Stimulated activated CD4-positive, alpha-beta T cell treated with anti-CD3 and anti-CD28 coated beads, Interleukin-15, amount 100 ng/mL, for 24 hours (primary cell): ENCODE measurements around the gene ABL1.
"Not testable (repeated sequence)": the region's sequence is repeated elsewhere in the genome, so short reads cannot be mapped to it uniquely, and the experiment has no call there.

Source experiments
- DNase-seq: peaks from one replicate; pipeline ENCODE4 v3.0.0-alpha.2; 2020

ABL1 gene

DNA sequence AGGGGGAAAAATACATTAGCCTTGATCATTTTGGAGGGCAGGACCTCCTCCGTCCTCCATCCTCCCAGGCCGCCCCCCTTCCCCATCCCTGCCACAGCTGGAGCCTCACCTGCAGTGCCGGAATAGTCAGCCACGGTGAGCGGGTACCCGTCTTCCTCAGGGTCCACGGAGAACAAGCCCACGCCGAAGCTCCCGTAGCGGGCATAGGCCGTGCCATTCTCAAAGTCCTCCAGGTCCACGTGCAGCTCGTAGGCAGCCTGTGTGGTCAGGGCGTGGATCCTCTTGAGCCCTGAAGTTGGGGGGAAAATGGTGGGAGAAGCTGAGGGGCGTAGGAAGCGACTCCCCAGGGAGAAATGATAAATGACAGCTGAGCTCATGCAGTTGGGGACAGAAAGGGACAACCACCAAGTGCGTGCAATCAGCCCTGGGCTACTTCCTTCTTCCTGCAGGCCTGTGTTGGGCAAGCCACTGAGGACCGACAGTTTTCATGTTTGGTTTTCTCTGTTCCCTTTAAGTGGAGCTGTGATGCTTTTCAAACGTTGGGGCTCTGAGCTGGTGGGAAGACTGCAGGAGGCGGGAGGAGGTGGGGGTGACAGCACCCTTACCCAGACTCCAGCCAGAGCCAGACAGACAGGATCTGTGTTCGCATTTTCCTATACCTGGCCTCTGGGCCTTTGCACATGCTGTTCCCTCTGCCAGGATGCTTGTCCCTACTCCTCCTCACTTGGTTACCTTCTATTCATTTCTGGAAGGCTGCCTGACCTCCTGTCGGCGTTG is 70.3 kb downstream of the ABL1 start:
- no peak for DNase-seq

DNA sequence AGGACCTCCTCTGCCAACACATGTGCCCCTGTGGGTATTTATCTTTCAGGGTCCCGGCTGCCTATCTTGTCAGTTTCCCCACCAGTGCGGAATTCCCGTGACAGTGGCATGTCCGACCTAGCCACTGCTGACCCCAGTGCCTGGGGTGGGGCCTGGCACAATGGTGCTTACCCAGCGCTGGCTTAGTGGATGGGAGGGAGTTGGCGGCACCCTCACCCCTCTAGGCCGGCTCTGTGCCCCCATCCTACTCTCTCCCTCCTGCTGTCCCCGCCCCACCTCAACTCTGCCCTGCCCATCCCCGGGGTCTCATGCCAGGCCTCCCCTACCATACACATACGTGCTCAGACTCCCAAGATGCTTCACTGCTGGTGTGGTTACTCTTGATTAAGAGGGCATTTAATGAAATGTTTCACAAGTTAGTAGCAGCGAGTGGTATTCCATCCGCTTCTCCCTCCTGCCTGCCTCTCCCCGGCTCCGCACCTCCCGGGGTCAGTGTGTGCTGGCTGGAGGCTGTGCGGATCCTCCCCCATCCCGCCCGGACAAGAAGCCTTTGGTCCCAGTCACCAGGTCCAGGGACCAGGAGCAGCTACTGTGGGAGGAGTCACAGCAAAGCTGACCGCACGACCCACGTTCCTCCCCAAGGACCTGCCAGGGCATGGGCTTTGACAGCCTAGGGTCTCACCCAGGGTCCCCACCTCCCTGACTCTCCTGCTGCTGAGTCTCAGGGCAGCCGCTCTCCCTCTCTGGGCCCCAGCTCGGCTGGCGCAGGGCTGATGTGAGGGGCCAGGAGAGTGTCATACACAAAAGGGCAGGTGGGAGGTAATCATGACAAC is 71.1 kb downstream of the ABL1 start:
- DNase-seq = no peak

DNA sequence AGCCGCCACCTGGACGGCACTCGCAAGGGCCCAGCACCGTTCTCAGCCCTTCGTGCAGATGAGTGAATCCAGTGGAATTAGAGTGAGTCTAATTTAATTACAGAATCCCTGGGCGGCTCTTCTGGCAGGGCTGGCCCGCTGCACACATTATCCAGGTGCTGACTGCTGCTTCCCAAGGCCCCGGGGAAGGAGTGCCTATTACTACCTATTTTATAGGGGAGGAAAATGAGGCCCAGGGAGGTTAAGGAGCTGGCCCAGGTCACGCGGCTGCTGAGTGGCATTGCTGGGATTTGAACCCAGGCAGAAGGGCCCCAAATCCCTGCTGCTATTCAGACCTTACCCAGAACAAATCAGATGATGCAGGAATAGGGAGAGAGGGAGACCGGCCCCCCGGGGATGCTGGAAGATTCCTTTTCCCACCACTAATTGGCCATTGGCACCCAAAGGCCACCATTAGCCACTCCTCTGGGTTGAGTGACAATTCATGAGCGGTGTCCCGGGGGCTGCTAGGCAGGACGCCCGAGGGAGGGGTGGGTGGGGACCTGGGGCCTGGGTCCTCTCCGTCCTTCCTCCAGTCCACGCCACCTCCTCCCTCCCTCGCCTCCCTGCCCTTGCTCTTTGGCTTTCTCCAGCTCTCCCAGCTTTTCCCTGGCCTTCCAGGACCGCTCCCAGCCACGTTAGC is 71.8 kb downstream of the ABL1 start:
- DNase-seq = no peak

DNA sequence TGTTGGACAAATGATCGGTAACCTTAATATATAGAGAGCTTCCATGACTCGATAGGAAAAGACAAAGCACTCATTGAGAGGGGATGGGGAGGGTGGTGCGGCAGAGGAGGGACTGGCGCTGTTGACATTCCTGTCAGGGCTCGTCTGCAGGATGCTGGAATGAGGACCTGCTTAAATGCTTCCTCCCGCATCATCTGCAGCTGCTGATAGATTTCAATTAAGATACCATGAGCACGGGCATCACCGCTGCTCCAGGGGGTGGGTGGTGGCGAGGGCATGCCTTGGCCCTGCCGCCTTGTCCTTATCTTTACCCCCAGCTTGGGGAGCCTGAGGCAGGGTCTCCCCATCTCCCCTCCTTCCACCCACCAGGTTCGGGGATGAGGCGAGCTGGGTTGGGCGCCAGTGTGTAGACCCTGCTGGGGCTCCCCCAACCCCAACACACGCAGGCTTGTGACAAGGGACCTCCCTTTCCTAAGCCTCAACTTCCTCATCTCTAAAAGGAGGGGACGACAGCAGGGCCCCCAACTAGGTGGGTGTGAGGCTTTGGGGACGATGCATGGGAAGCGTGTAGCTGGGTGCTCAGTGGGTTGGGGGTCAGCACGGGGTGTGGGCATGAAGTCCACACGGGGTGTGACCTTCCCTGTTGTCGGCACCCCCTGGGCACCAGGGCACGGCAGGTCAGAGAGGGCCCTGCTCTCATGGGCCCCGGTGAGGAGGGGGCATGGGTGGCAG is 73.3 kb downstream of the ABL1 start:
- DNase-seq = no peak

DNA sequence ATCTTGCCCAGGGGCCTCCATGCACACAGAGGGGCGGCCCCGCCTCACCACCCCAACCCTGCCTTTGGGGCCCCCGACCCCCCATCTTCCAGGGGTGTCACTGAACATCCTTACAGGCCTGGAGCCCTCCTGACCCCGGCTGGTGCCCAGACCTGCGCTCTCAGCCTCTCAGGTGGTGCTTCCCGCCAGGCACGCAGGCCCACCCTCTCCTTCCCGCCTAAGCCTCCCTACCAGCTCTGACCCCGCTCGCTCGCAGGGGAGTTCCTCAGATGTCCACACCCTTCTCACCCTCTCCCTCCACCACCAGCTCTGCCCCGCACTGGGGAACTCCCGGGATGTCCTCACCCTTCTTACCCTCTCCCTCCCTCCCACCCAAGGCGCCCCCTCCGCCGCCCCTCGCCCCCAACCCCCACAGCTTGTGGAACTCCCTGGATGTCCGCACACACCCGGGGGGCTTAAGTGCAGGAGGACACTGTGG is 73.9 kb downstream of the ABL1 start:
- no peak for DNase-seq

DNA sequence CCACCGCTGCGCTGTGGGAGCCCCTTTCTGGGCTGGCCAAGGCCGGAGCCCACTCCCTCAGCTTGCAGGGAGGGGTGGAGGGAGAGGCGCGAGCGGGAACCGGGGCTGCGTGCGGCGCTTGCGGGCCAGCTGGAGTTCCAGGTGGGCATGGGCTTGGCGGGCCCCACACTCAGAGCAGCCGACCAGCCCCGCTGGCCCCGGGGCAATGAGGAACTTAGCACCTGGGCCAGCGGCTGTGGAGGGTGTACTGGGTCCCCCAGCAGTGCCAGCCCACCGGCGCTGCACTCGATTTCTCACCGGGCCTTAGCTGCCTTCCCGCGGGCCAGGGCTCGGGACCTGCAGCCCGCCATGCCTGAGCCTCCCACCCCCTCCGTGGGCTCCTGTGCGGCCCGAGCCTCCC is 75.0 kb downstream of the ABL1 start:
- DNase-seq = not testable (repeated sequence)

DNA sequence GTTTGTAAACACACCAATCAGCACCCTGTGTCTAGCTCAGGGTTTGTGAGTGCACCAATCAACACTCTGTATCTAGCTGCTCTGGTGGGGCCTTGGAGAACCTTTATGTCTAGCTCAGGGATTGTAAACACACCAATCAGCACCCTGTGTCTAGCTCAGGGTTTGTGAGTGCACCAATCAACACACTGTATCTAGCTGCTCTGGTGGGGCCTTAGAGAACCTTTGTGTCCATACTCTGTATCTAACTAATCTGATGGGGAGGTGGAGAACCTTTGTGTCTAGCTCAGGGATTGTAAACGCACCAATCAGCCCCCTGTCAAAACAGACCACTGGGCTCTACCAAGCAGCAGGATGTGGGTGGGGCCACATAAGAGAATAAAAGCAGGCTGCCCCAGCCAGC is 75.6 kb downstream of the ABL1 start:
- DNase-seq = not testable (repeated sequence)

DNA sequence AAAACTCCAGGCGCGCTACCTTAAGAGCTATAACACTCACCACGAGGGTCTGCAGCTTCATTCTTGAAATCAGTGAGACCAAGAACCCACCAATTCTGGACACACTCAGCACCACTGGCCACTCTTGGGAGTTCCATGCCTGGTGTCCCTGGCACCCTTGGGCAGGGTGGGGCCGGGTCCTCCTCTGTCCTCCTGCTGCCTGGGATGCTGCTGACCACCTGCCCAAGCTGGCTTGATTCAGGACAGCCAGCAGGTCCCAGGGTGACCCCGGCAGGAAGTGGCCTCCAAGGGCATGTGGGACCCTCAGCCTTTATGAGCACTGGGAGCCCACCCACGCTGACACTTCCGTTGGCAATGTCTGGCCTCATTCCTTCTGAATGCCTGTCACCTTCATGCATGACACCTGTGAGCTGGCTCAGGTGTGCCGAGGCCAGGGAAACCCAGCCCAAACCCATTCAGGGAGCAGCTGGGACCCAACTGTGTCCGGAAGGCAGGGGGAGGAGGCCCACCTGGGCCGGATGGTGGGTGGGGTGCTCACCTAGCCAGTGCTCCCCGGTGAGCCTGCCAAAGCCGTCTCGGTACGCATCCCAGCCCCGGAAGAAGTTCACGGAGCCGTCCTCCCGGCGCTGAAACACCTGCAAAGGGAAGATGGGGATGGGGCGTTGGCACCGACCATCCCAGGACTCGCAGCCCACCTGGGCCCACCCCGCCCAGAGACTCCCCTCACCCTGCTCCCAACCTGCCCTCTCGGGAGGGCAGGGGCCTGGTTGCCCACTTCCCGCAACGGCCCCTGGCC is 76.4 kb downstream of the ABL1 start:
- DNase-seq = no peak

DNA sequence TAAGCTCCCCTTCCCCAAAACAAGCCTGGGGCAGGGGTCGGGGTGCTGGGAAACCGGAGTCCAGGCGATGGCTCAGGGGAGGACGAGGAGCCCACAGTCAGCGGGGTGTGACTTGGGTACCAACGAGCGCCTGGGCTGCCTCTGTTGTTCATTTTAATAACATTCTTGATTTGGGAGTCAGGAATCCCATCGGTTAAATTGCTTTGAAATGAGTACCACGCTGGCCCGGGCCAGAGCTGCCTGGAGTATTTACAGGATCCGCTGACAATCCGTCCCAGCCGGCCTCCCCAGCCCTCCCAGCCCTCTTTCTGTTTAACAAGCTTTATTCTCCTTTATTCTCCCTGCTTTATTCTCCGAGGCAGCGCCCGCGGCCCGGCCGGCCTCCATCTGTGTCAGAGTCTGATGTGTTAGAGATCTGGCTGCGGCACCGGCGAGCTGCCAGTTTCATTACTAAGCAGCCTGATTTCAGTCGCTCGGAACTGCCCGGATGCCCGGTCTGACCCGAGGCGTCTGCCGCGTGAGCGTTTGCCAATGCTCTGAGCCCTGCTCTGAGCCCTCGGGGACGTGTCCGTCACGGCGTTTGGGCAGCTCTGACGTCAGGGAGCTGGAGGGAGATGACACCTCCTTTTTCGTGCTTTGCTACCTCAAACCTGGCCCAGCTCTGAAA is 78.0 kb downstream of the ABL1 start:
- no peak for DNase-seq

DNA sequence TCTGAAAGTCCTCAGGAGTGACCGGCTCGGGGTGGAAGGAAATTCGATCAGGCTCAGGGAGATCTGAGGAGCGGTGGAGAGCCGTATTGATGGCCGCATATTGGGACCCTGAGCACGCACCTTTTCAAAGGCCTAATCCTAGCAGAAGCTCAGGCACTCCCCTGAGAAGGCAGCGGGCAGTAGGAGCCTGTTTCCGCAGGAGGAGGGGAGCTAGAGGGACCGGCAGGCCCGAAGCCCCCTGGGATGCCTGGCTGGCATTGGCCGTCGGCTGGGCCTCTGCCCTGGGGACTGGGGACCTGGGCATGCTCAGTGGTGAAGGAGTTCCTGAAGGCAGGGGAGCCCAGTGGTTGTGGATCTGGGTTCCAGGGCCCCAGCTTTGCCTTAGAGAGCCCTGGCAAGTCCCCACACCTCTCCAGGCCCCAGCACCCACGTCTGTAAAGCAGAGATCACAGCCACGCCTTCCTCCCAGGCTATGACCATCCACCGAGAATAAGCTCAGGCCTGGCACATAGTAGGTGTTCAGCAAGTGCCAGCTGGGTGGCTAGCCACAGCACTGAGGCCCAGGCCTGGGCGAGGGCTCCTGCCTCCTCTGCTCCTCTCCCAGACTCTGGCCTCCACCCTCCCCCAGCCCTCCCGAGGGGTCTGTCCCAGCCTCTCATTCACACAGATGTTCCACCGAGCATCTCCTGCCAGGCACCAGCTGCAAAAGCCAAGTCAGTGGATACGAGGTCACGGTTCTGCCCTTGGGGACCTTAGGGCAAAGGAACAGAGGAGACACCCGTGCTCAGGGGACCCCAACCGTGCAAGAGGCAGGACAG is 78.8 kb downstream of the ABL1 start:
- no peak for DNase-seq

DNA sequence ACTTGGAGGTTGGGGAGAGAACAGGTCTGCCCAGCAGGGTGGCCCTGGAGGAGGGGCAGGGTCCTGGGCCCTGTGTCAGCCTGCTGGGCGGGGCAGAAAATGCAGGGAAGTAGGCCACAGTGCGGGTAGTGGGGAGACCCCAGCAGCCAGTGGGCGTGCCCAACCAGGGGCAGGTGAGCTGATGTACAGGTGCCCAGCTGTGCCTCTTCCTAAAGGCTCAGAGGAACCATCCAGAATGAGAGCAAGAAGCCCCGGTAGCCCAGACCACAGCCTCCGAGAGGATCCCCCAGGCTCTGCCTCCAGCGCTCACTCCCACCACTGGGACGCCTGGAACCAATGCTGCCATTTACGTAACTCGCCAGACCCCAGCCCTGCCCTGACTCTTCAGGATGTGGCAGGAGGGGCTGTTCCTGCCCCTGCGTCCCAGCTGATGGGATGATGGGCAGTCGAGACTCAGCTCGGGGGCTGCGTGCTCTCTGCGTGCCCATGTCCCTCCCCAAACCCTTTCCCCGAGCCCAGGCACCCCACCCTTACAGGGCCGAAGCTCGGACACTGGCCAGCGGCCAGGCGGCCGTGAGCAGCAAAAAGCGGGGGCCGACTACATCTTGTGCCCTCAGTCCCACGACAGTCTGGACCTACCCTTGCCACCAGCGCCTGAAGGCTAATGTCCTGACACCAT is 79.5 kb downstream of the ABL1 start:
- DNase-seq = no peak

DNA sequence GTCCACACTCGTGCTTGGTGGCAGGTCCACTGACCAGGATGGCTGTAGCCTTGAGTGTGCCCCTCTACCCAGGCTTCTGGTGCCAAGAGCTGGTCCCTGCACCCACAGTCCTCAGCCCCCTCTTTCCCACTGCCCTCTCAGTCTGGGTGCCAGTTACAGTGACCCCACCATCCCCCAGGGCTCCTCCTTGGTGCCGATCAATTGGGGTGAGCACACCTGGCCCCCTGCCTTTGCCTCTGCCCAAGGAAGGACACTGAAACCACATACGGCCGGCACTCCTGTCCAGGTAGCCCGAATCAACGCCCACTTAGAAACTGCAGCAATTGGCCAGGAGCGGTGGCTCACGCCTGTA is 80.0 kb downstream of the ABL1 start:
- no peak for DNase-seq

DNA sequence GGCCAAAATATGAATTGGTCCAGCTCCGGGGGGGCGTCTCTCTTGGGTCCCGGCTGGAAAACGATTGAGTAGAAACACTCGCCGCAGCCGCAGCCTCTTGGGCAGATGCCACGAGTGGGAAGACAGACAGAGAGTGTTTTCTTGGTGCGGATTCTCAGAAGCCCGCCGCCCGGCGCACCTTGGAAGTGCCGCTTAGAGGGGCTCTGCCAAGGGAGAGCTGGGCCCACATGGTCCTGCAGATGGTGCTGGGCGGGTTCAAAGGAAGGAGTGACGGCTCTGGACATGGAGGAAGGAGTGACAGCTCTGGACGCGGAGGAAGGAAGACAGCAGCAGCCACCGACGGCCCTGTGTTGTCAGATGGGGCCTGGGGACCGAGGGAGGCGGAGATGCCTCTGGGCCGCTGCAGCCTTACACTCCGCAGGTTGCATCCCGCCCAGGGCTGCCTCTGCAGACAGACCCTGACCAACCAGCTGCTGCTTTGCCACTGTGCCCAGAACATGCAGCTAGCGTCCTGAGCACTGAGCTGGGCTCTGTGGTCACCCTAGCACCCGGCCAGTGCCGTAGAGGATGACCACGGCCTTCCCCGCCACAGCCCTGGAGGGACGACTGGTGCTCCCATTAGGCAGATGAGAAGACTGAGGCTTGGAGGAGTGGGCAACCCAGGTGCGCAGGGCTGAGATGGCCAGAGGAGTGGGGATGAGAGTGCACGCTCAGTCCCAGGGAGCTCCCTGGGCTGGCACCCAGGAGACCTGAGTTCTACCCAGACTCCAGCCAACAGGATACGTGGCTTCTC is 82.3 kb downstream of the ABL1 start:
- no peak for DNase-seq

DNA sequence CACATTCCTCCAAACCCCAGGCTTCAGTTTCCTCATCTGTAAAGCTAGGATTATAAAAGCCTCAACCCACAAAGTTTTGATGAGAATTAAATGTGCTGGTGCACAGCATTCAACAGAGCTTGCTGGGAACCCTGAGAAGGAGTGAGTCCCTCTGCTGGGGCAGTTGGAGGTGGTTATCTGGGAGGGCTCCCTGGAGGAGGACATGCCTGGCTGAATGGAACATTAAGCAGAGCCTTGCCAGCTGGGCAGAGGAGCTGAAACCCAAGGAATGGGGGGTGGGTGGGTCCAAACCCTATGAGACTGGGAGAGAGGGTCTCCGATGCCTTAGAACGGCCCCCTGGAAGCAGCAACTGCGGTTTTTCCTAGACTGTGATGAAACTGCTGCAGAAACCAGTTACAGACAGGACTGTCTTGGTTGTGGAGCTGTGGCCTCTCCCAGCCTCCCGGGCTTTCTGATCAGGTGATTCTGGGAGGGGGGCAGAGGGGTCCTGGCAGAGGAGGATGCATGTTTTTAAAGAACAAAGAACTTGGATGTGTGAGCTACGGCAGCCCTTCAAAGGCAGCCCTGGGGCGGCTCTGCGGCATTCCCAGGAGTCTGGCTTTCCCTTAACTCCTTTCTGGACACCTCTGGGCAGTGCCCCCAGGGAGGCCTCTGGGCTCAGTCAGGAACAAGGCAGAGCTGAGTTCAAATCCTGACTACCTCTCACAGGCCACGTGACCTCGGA is 83.2 kb downstream of the ABL1 start:
- no peak for DNase-seq

DNA sequence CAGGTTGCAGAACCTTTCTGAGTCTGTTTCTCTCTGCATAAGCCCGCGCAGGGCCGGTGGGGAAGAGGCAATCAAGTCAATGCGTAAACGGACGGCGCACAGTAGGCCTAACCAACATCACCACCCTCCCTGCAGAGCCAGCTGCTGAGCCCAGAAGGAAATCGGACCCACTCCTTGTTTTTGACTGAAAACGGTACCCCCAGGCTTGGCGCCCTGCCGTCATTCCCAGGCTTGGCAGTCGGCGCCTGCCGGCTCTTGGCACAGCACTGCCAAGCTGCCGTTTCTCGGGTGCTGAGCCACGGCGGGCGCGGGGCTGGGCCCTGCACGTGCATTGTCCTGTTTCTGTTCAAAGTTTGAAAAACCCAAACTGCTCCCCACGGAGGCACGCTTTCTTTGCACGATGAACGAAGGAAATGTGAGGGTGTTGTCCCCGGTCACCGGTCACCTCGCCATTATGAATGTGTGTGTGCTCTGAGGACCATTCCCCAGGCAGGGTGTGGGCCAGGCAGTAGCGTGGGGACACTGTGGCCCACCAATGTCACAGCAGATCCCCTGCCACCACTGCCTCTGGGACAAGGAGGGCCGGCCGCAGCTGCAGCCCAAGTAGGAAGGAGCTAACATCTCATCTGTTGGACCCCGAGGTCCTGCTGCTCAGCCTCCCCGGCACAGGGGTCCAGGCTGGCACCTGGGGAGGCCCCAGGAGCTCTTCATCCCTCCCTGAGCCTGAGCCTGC is 83.9 kb downstream of the ABL1 start:
- DNase-seq = no peak

DNA sequence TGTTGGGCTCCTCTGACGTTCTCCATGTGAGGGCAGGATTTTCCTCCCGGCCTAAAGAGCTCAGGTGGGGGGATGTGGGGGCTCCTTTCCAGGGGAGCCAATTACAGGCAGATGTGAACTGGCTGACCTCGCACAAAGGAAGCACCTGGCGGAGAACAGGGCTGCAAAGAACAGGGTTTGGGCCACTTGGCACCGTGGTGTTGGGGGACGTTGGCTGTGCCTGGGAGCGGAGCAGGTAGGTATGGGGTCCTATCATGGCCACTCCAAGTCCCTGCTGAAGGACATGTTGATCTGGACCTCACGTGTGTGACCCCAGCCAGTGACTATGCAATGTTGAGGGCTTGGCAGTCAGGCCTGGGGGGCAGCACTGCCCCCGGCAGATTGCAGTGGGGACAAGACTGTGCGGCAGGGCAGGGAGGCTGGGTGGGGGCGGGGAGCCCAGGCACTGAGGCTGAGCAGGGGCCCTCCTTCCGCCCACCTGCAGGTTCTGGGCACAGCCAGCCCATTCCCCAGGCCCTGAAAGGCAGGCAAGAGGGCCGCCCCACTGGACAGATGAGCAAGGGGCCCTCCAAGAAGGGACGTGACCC is 84.6 kb downstream of the ABL1 start:
- DNase-seq = no peak

DNA sequence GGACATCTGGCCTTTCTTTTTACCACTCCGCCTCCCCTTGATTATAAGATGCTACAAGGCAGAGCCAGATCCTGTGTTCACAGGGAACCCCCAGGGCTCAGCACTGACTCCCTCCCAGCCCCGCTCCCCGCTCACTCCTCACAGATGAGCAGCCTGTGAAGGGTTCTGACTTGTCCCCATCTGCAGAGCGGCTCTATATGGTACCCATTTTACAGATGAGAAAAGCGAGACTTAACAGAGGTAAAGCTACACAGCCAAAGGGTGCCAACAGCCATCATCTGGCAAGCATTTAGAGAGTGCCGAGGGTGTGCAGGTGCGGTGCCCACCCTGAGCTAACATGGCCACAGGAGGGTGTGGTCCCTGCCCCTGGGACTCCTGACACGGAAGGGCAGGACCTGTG is 85.2 kb downstream of the ABL1 start:
- DNase-seq = no peak
